Measurements from ENCODE around the gene SLC25A19.

SLC25A19 gene

GRCh38 chr17:75252039-75252816, 37.0 kb downstream of the SLC25A19 start:
- TF ChIP-seq CTCF (conservative IDR thresholded peaks at IDR 0.05; ENCODE audit: low read depth) = no peak
- no peak for DNase-seq (ENCODE audit: low spot score)
- no peak overlapping the region for H3K27ac ChIP-seq
- ChIA-PET CTCF (interaction anchor here (0.7 kb wide), 2 partner anchors 71 to 241 kb away, joined by 3 read pairs; no protein-coding TSS in a partner anchor), POLR2A (ENCODE audit: low non-redundant PET) (no interaction called here)

- DNase-seq (ENCODE audit: low spot score) = peak; percentile 67
- peak overlapping the region; percentile 43 for H3K27ac ChIP-seq
- no peak for TF ChIP-seq CTCF (conservative IDR thresholded peaks at IDR 0.05; ENCODE audit: low read depth)
- ChIA-PET POLR2A (ENCODE audit: low non-redundant PET) (no interaction called here), CTCF (interaction anchor here (0.7 to 1.1 kb wide), 2 partner anchors 8 to 9 kb away, joined by 3 to 4 read pairs; no protein-coding TSS in a partner anchor)
These were observed 39.2 kb downstream of the SLC25A19 start for GRCh38 chr17:75250009-75250471.

- H3K27ac ChIP-seq = peak overlapping the region; percentile 43
- CTCF ChIA-PET = interaction anchor here (0.7 to 1.1 kb wide), 2 partner anchors 8 to 9 kb away, joined by 3 to 4 read pairs; no protein-coding TSS in a partner anchor
- TF ChIP-seq CTCF (conservative IDR thresholded peaks at IDR 0.05; ENCODE audit: low read depth) = no peak
- no peak for DNase-seq (ENCODE audit: low spot score)
- POLR2A ChIA-PET (ENCODE audit: low non-redundant PET) = no interaction called here
These were observed 39.7 kb downstream of the SLC25A19 start for GRCh38 chr17:75249564-75249963.

- no peak for TF ChIP-seq CTCF (conservative IDR thresholded peaks at IDR 0.05; ENCODE audit: low read depth)
- ChIA-PET CTCF (no interaction called here), POLR2A (ENCODE audit: low non-redundant PET) (no interaction called here)
- no peak for DNase-seq (ENCODE audit: low spot score)
- 0 out of 2 replicates have a peak overlapping the region, but pooled peaks have one; percentile 1 for H3K27ac ChIP-seq
These were observed 42.8 kb downstream of the SLC25A19 start for GRCh38 chr17:75246404-75246803.

- DNase-seq (ENCODE audit: low spot score) = no peak
- POLR2A ChIA-PET (ENCODE audit: low non-redundant PET) = no interaction called here
- CTCF ChIA-PET = no interaction called here
- H3K27ac ChIP-seq = peak overlapping the region; percentile 15
- TF ChIP-seq CTCF (conservative IDR thresholded peaks at IDR 0.05; ENCODE audit: low read depth) = no peak
These were observed 44.2 kb downstream of the SLC25A19 start for GRCh38 chr17:75245011-75245410.

GRCh38 chr17:75244133-75244866, 44.9 kb downstream of the SLC25A19 start:
- H3K27ac ChIP-seq = peak overlapping the region; percentile 15
- ChIA-PET CTCF (interaction anchor here (0.5 kb wide), 1 partner anchor 1190 kb away, joined by 4 read pairs; no protein-coding TSS in a partner anchor), POLR2A (ENCODE audit: low non-redundant PET) (no interaction called here)
- DNase-seq (ENCODE audit: low spot score) = no peak
- no peak for TF ChIP-seq CTCF (conservative IDR thresholded peaks at IDR 0.05; ENCODE audit: low read depth)

All from RWPE1 (cell line).